PC-9 (cell line): ENCODE measurements around the gene CTU2. TPM values are rescaled to one million over a fixed set of nuclear protein-coding genes. Genes with fewer than 3 reads are reported as not detected.

ENCODE experiments used
- BruUV-seq: library from RNA; stranded (reverse); fragments of 400-500 nt; replicated peaks from 2 replicates; lab custom pipeline; 2021; lab: Mats Ljungman, UMichigan
- CTCF ChIA-PET: fragments of 300-600 bp; sonication (Branson Sonifier 250); formaldehyde crosslinking; loops from one replicate; lab custom pipeline; 2022; ENCODE audit warnings: antibody characterized with exemption; lab: Charles Lee
- POLR2A ChIA-PET: fragments of 300-600 bp; sonication (Branson Sonifier 250); formaldehyde crosslinking; loops from one replicate; lab custom pipeline; 2022; ENCODE audit warnings: antibody characterized with exemption; ENCODE audit not compliant: unreplicated experiment; lab: Charles Lee
- DNase-seq, 2 experiments: peaks; one replicate each; pipeline versions ENCODE4 v3.0.0 to v3.0.0-alpha.2; 2015 to 2022; ENCODE audit warnings: mixed read lengths in 1 of 2
- H2AFZ ChIP-seq: fragments of 200-600 bp; sonication (generic); 2 replicates; pipeline ENCODE4 v1.8.1; 2017; ENCODE audit warnings: antibody characterized with exemption
- H3F3A ChIP-seq: fragments of 200-600 bp; sonication (generic); 2 replicates; pipeline ENCODE4 v1.8.1; 2017; ENCODE audit warnings: antibody characterized with exemption, mild to moderate bottlenecking, low read depth; ENCODE audit not compliant: insufficient read depth
- H3K27ac ChIP-seq: fragments of 200-600 bp; sonication (generic); 2 replicates; pipeline ENCODE4 v1.6.1; 2016; ENCODE audit warnings: mixed run types
- H3K27me3 ChIP-seq: fragments of 200-600 bp; sonication (generic); 2 replicates; pipeline ENCODE4 v1.6.1; 2016; ENCODE audit warnings: low read depth, mixed run types; ENCODE audit not compliant: insufficient read depth
- H3K36me3 ChIP-seq: fragments of 200-600 bp; sonication (generic); 2 replicates; pipeline ENCODE4 v1.6.1; 2016; ENCODE audit warnings: low read depth, mixed run types
- H3K4me1 ChIP-seq: fragments of 200-600 bp; sonication (generic); replicated peaks from 2 replicates; pipeline ENCODE4 v1.6.1; 2016; ENCODE audit warnings: mixed run types; ENCODE audit not compliant: insufficient read depth
- H3K4me2 ChIP-seq: fragments of 200-600 bp; sonication (generic); 2 replicates; pipeline ENCODE4 v1.6.1; 2017; ENCODE audit warnings: mixed run types
- H3K4me3 ChIP-seq: fragments of 200-600 bp; sonication (generic); 2 replicates; pipeline ENCODE4 v1.6.1; 2016; ENCODE audit warnings: mixed run types
- H3K79me2 ChIP-seq: fragments of 200-600 bp; sonication (generic); 2 replicates; pipeline ENCODE4 v1.6.1; 2017; ENCODE audit warnings: low read depth, mixed run types
- H3K9me2 ChIP-seq: fragments of 200-600 bp; sonication (generic); 2 replicates; pipeline ENCODE4 v1.8.1; 2017; ENCODE audit warnings: mild to moderate bottlenecking; ENCODE audit not compliant: insufficient read depth
- H3K9me3 ChIP-seq: fragments of 200-600 bp; sonication (generic); 2 replicates; pipeline ENCODE4 v1.8.1; 2016; ENCODE audit warnings: low read depth; ENCODE audit not compliant: insufficient read depth
- H4K20me1 ChIP-seq: fragments of 200-600 bp; sonication (generic); 2 replicates; pipeline ENCODE4 v1.8.1; 2017; ENCODE audit not compliant: insufficient read depth
- CTCF ChIP-seq: fragments of 200-600 bp; sonication (generic); conservative IDR thresholded peaks from 2 replicates; pipeline ENCODE4 v1.6.1; 2017; ENCODE audit warnings: mixed run types, antibody characterized with exemption, mild to moderate bottlenecking, moderate library complexity
- EZH2 ChIP-seq: fragments of 200-600 bp; sonication (generic); IDR thresholded peaks from 2 replicates; pipeline ENCODE4 v1.8.0; 2017; ENCODE audit warnings: antibody characterized with exemption, low read depth
- intact Hi-C: fragments of 100-400 bp; cut with micrococcal nuclease; formaldehyde crosslinking; loops from one replicate; pipeline ENCODE4 v1.10.0; 2022; ENCODE audit not compliant: unreplicated experiment
- total RNA-seq: library from RNA; stranded (reverse); gene quantifications from 2 replicates; pipeline ENCODE4 v1.2.3, GENCODE V29; 2021

CTU2 gene
- total RNA-seq, 1 experiment from 2014 or later, result 20.0 TPM

GRCh38 chr16:88705801-88706228, 488 bp upstream of the CTU2 start:
- H2AFZ ChIP-seq, result peak overlapping the region; percentile 70
- DNase-seq, result no peak
- intact Hi-C loops, result no loop called here
- POLR2A ChIA-PET, result interaction anchor here (0.7 kb wide), 1 partner anchor 26 kb away, joined by 8 read pairs; no protein-coding TSS in a partner anchor
- CTCF ChIA-PET, result interaction anchor here (0.7 kb wide), 1 partner anchor 32 kb away, joined by 3 read pairs; no protein-coding TSS in a partner anchor
- H3K4me3 ChIP-seq, result peak overlapping the region; percentile 78
- no peak overlapping the region for H3K27ac ChIP-seq
- peaks cover 19% of the 10 kb centered on the region for H3K4me1 ChIP-seq
- H3F3A ChIP-seq, result peaks cover 16% of the 10 kb centered on the region; the same call in 1 of the 2 replicates
- TF ChIP-seq EZH2, result no peak
- no peak for TF ChIP-seq CTCF
- peaks cover 6% of the 10 kb centered on the region; the same call in 1 of the 2 replicates for H4K20me1 ChIP-seq
- BruUV-seq, result no TSS peak
- H3K79me2 ChIP-seq, result peaks cover 19% of the 10 kb centered on the region; the same call in 1 of the 2 replicates
- peak overlapping the region; percentile 100 for H3K4me2 ChIP-seq
- no peaks in the 10 kb centered on the region for H3K36me3 ChIP-seq
- H3K9me2 ChIP-seq, result no peaks in the 10 kb centered on the region
- no peaks in the 10 kb centered on the region for H3K9me3 ChIP-seq
- no peaks in the 10 kb centered on the region for H3K27me3 ChIP-seq

GRCh38 chr16:88706965-88707826, 893 bp downstream of the CTU2 start:
- Histone ChIP-seq H3K9me2 (no peaks in the 10 kb centered on the region), H3K4me1 (peaks cover 19% of the 10 kb centered on the region), H3K4me2 (peak overlapping the region; percentile 88), H3F3A (peaks cover 23% of the 10 kb centered on the region; the same call in 1 of the 2 replicates), H3K36me3 (no peaks in the 10 kb centered on the region), H2AFZ (peak overlapping the region; percentile 85), H3K4me3 (peak overlapping the region; percentile 78), H4K20me1 (peaks cover 14% of the 10 kb centered on the region), H3K9me3 (no peaks in the 10 kb centered on the region), H3K27me3 (no peaks in the 10 kb centered on the region), H3K79me2 (peaks cover 19% of the 10 kb centered on the region; the same call in 1 of the 2 replicates), H3K27ac (no peak overlapping the region)
- CTCF ChIA-PET, result interaction anchor here (0.6 kb wide), 1 partner anchor 19 kb away, joined by 9 read pairs; no protein-coding TSS in a partner anchor
- intact Hi-C loops, result no loop called here
- DNase-seq, result no peak
- POLR2A ChIA-PET, result interaction anchor here (0.5 to 0.7 kb wide), 2 partner anchors 80 to 87 kb away, joined by 4 to 9 read pairs; no protein-coding TSS in a partner anchor
- BruUV-seq, result TSS peak; percentile 67
- TF ChIP-seq EZH2, result no peak
- TF ChIP-seq CTCF, result no peak

GRCh38 chr16:88710556-88710955, 4.3 kb downstream of the CTU2 start:
- no TSS peak for BruUV-seq
- H3K27ac ChIP-seq, result no peak overlapping the region
- TF ChIP-seq CTCF, result no peak
- no peak for TF ChIP-seq EZH2
- no peak overlapping the region for H2AFZ ChIP-seq
- intact Hi-C loops, result no loop called here
- H3K9me2 ChIP-seq, result no peaks in the 10 kb centered on the region
- 0 out of 2 replicates have a peak, but pooled peaks cover 9% of the 10 kb centered on the region for H3K4me1 ChIP-seq
- H3F3A ChIP-seq, result peaks cover 31% of the 10 kb centered on the region; the same call in 1 of the 2 replicates
- no peak overlapping the region for H3K4me3 ChIP-seq
- H3K9me3 ChIP-seq, result no peaks in the 10 kb centered on the region
- H3K4me2 ChIP-seq, result no peak overlapping the region
- H3K79me2 ChIP-seq, result peaks cover 14% of the 10 kb centered on the region; the same call in 1 of the 2 replicates
- ChIA-PET POLR2A (no interaction called here), CTCF (no interaction called here)
- H3K27me3 ChIP-seq, result no peaks in the 10 kb centered on the region
- DNase-seq, result no peak
- peaks cover 14% of the 10 kb centered on the region for H4K20me1 ChIP-seq
- H3K36me3 ChIP-seq, result no peaks in the 10 kb centered on the region
